ENCODE results near the gene RALGAPB. TPM values are rescaled to one million over a fixed set of nuclear protein-coding genes. Genes with fewer than 3 reads are reported as not detected.

RALGAPB gene
- polyA plus RNA-seq, 1 donor (not counting 4 experiments of a cell fraction or from before 2014, with no cell fraction given), result 23.8 TPM

DNA sequence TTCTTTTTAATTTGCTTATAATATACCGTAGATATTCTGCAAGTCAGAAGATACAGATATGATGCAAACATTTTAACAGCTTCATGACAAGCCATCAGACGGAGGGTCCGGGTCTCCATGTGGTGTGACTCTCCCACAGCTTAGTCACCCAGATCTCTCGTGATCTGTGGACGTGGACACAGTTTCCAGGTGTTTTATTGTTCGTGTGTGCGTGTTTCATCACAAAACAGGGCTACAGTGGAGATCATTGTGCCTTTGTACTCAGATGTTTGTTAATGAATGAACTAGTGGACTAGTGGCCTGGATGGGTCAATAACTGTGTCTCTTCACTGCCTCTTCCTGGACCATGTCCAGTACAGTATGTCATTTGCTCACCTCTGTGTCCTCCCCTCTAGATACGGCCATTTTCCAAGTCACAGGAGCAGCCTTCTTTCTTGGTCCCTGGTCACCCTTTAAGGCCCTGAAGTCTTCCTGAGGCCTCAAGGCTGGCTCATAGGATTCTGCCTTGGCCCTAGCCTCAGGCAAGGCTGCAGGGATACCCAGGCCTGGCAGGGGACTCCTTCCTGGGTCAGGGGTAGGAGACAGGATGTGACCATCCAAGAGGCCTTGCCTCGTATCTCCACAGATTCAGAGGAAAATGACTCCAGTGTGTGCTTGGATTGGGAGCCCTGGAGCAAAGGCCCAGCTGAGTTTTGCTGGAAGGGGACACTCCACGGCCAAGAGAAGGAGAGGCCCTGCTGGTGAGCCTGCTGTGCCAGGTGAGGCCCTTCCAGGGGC, 112.9 kb downstream of the RALGAPB start:
- H3K9ac ChIP-seq (ENCODE audit: control insufficient read depth, extremely low read depth, insufficient read depth, low read length), result no peak overlapping the region
- dilution Hi-C loops (cut with MboI; ENCODE audit: extremely low pct_ligation_motif_present, low sequenced_read_pairs), result no loop called here

DNA sequence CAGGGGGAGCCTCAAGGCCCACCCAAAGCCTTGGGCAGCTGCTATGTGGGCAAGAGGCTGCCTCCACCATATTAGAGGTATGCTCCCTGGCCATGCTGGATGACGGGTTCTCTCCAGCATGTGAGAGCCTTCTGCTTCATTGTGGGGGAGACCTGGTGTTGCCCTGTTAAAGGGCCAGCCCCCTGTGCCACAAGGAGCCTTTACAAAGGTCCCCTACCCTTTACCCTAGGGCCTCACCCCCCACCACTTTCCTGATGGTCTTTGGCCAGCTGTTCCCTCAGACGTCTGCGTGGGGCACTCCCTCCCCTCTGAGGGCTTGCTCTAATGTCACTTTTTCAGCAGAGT, 113.5 kb downstream of the RALGAPB start:
- Histone ChIP-seq H3K9me3 (ENCODE audit: control insufficient read depth, low read depth, low read length) (no peaks in the 10 kb centered on the region), H3K27me3 (ENCODE audit: control insufficient read depth, extremely low read depth, insufficient read depth, low read length) (peaks cover 6% of the 10 kb centered on the region), H2AFZ (ENCODE audit: control insufficient read depth, low read length) (no peak overlapping the region), H3K9ac (ENCODE audit: control insufficient read depth, extremely low read depth, insufficient read depth, low read length) (no peak overlapping the region), H3K9me1 (ENCODE audit: control insufficient read depth, extremely low read depth, insufficient read depth, low read length) (no peaks in the 10 kb centered on the region), H3K4me3 (ENCODE audit: control insufficient read depth in 2 of 3, extremely low read depth in 1 of 3, insufficient read depth in 2 of 3, low read depth in 1 of 3, low read length in 3 of 3) (no peak overlapping the region), H3K4me2 (ENCODE audit: control insufficient read depth, extremely low read depth, insufficient read depth, low read depth, low read length) (no peak overlapping the region), H3K79me2 (ENCODE audit: control insufficient read depth, insufficient read depth, low read length) (no peaks in the 10 kb centered on the region), H3K36me3 (ENCODE audit: control insufficient read depth in 2 of 2, extremely low read depth in 1 of 2, insufficient read depth in 2 of 2, low read length in 2 of 2) (no peaks in the 10 kb centered on the region), H3K4me1 (ENCODE audit: control insufficient read depth, extremely low read depth, insufficient read depth, low read length) (no peaks in the 10 kb centered on the region), H4K20me1 (ENCODE audit: control insufficient read depth, extremely low read depth, insufficient read depth, low read length) (no peaks in the 10 kb centered on the region), H3K27ac (ENCODE audit: control insufficient read depth, insufficient read depth, low read length) (no peak overlapping the region)
- no peak for DNase-seq (ENCODE audit: low read depth, low spot score)
- no peak for FAIRE-seq
- TF ChIP-seq, protein P1, sequence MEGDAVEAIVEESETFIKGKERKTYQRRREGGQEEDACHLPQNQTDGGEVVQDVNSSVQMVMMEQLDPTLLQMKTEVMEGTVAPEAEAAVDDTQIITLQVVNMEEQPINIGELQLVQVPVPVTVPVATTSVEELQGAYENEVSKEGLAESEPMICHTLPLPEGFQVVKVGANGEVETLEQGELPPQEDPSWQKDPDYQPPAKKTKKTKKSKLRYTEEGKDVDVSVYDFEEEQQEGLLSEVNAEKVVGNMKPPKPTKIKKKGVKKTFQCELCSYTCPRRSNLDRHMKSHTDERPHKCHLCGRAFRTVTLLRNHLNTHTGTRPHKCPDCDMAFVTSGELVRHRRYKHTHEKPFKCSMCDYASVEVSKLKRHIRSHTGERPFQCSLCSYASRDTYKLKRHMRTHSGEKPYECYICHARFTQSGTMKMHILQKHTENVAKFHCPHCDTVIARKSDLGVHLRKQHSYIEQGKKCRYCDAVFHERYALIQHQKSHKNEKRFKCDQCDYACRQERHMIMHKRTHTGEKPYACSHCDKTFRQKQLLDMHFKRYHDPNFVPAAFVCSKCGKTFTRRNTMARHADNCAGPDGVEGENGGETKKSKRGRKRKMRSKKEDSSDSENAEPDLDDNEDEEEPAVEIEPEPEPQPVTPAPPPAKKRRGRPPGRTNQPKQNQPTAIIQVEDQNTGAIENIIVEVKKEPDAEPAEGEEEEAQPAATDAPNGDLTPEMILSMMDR (optimal IDR thresholded peaks at IDR 0.05 in 1 of 3, IDR thresholded peaks at IDR 0.05 in 1 of 3, conservative IDR thresholded peaks at IDR 0.05 in 1 of 3; ENCODE audit: extremely low read depth in 1 of 3, insufficient read depth in 2 of 3, low read length in 3 of 3), result no peak
- TF ChIP-seq EZH2 (IDR thresholded peaks at IDR 0.05; ENCODE audit: low read length), result no peak
- dilution Hi-C loops (cut with MboI; ENCODE audit: extremely low pct_ligation_motif_present, low sequenced_read_pairs), result no loop called here

More for the DNA sequence above, 112.9 kb downstream of the RALGAPB start:
- Histone ChIP-seq H3K27me3 (ENCODE audit: control insufficient read depth, extremely low read depth, insufficient read depth, low read length) (peaks cover 6% of the 10 kb centered on the region), H2AFZ (ENCODE audit: control insufficient read depth, low read length) (no peak overlapping the region), H3K79me2 (ENCODE audit: control insufficient read depth, insufficient read depth, low read length) (no peaks in the 10 kb centered on the region), H3K27ac (ENCODE audit: control insufficient read depth, insufficient read depth, low read length) (no peak overlapping the region), H3K4me1 (ENCODE audit: control insufficient read depth, extremely low read depth, insufficient read depth, low read length) (no peaks in the 10 kb centered on the region), H4K20me1 (ENCODE audit: control insufficient read depth, extremely low read depth, insufficient read depth, low read length) (no peaks in the 10 kb centered on the region), H3K36me3 (ENCODE audit: control insufficient read depth in 2 of 2, extremely low read depth in 1 of 2, insufficient read depth in 2 of 2, low read length in 2 of 2) (no peaks in the 10 kb centered on the region), H3K9me3 (ENCODE audit: control insufficient read depth, low read depth, low read length) (no peaks in the 10 kb centered on the region), H3K9me1 (ENCODE audit: control insufficient read depth, extremely low read depth, insufficient read depth, low read length) (no peaks in the 10 kb centered on the region), H3K4me3 (ENCODE audit: control insufficient read depth in 2 of 3, extremely low read depth in 1 of 3, insufficient read depth in 2 of 3, low read depth in 1 of 3, low read length in 3 of 3) (no peak overlapping the region), H3K4me2 (ENCODE audit: control insufficient read depth, extremely low read depth, insufficient read depth, low read depth, low read length) (no peak overlapping the region)
- DNase-seq (ENCODE audit: low read depth, low spot score) (no peak), FAIRE-seq (no peak)
- TF ChIP-seq, protein P1 (optimal IDR thresholded peaks at IDR 0.05 in 1 of 3, IDR thresholded peaks at IDR 0.05 in 1 of 3, conservative IDR thresholded peaks at IDR 0.05 in 1 of 3; ENCODE audit: extremely low read depth in 1 of 3, insufficient read depth in 2 of 3, low read length in 3 of 3), result no peak
- TF ChIP-seq EZH2 (IDR thresholded peaks at IDR 0.05; ENCODE audit: low read length), result no peak

Measured in keratinocyte (primary cell).